ENCODE measurements around the gene SYT9.

GRCh38 chr11:7485186-7486097, 233.7 kb downstream of the SYT9 start, which contains the start of gene OLFML1:
- TF ChIP-seq REST (IDR thresholded peaks at IDR 0.05; ENCODE audit: low read depth) (no peak), EP300 (IDR thresholded peaks at IDR 0.05; ENCODE audit: borderline replicate concordance) (no peak), MAX (IDR thresholded peaks at IDR 0.05) (no peak), EGR1 (IDR thresholded peaks at IDR 0.05) (no peak), TAF1 (IDR thresholded peaks at IDR 0.05; ENCODE audit: low read depth) (no peak), NFIC (IDR thresholded peaks at IDR 0.05) (no peak), USF1 (IDR thresholded peaks at IDR 0.05) (no peak), RAD21 (IDR thresholded peaks at IDR 0.05; ENCODE audit: low read depth) (no peak), CREB1 (IDR thresholded peaks at IDR 0.05; ENCODE audit: low read depth) (no peak)
